ENCODE measurements around the gene SPRED2. TPM values are rescaled to one million over a fixed set of nuclear protein-coding genes. Genes with fewer than 3 reads are reported as not detected.
A peak's percentile ranks its signal among the peaks of the same experiment; 100 is the strongest.

SPRED2 gene
- total and polyA plus RNA-seq, 10 donors = 3.5 to 26.4 (median 13.8) TPM

- H3K27ac ChIP-seq = no peak overlapping the region
- TF ChIP-seq CTCF (IDR thresholded peaks at IDR 0.05 in 8 of 11, conservative IDR thresholded peaks at IDR 0.05 in 3 of 11) (no peak), POLR2A (IDR thresholded peaks at IDR 0.05) (no peak), POLR2AphosphoS5 (IDR thresholded peaks at IDR 0.05) (no peak)
- no peaks in the 10 kb centered on the region for H3K27me3 ChIP-seq (replicated peaks in 1 of 7)
- no peaks in the 10 kb centered on the region for H3K9me3 ChIP-seq
- no peak for DNase-seq
- WGBS, 5 donors = 85 to 100% (median 94%) methylated on average over 1 of the region's 1 CpG
- intact Hi-C loops (cut with DNase I; ENCODE audit: low total_unique reads) = no loop called here
- H3K4me3 ChIP-seq = no peak overlapping the region
- no peaks in the 10 kb centered on the region for H3K36me3 ChIP-seq
- peaks cover 0 to 57% (median 24%) of the 10 kb centered on the region in 6 donors for H3K4me1 ChIP-seq
Measured at GRCh38 chr2:65368468-65368867, 63.9 kb downstream of the SPRED2 start.

GRCh38 chr2:65367524-65367923 lies 64.9 kb downstream of the SPRED2 start:
- no peak for TF ChIP-seq POLR2A (IDR thresholded peaks at IDR 0.05)
- no peak for TF ChIP-seq POLR2AphosphoS5 (IDR thresholded peaks at IDR 0.05)
- TF ChIP-seq CTCF (IDR thresholded peaks at IDR 0.05 in 8 of 11, conservative IDR thresholded peaks at IDR 0.05 in 3 of 11) = no peak
- H3K27ac ChIP-seq = no peak overlapping the region
- H3K4me3 ChIP-seq = no peak overlapping the region
- no peaks in the 10 kb centered on the region for H3K9me3 ChIP-seq
- peaks cover 0 to 57% (median 24%) of the 10 kb centered on the region in 6 donors for H3K4me1 ChIP-seq
- H3K36me3 ChIP-seq = no peaks in the 10 kb centered on the region
- no peaks in the 10 kb centered on the region for H3K27me3 ChIP-seq (replicated peaks in 1 of 7)
- DNase-seq = no peak
- WGBS, 5 donors = 45 to 61% (median 58%) methylated on average over 4 of the region's 4 CpGs
- intact Hi-C loops (cut with DNase I; ENCODE audit: low total_unique reads) = no loop called here

GRCh38 chr2:65366595-65367125 lies 65.7 kb downstream of the SPRED2 start:
- no peak for DNase-seq
- Histone ChIP-seq H3K4me3 (no peak overlapping the region), H3K27me3 (replicated peaks in 1 of 7) (no peaks in the 10 kb centered on the region), H3K27ac (peak overlapping the region in 3 of 8 donors; percentile 3 to 18 (median 8)), H3K36me3 (no peaks in the 10 kb centered on the region), H3K4me1 (peaks cover 0 to 56% (median 24%) of the 10 kb centered on the region in 6 donors), H3K9me3 (no peaks in the 10 kb centered on the region)
- no peak for TF ChIP-seq CTCF (IDR thresholded peaks at IDR 0.05 in 8 of 11, conservative IDR thresholded peaks at IDR 0.05 in 3 of 11)
- TF ChIP-seq POLR2AphosphoS5 (IDR thresholded peaks at IDR 0.05) = peak in 1 of 3 donors; percentile 31
- 29 to 49% (median 33%) methylated on average over 10 of the region's 10 CpGs for WGBS, 5 donors
- intact Hi-C loops (cut with DNase I; ENCODE audit: low total_unique reads) = no loop called here

- TF ChIP-seq POLR2A (IDR thresholded peaks at IDR 0.05) (no peak), POLR2AphosphoS5 (IDR thresholded peaks at IDR 0.05) (no peak), CTCF (IDR thresholded peaks at IDR 0.05 in 8 of 11, conservative IDR thresholded peaks at IDR 0.05 in 3 of 11) (no peak)
- Histone ChIP-seq H3K36me3 (no peaks in the 10 kb centered on the region), H3K27ac (no peak overlapping the region), H3K4me1 (peaks cover 0 to 48% (median 16%) of the 10 kb centered on the region in 6 donors), H3K27me3 (replicated peaks in 1 of 7) (no peaks in the 10 kb centered on the region), H3K4me3 (no peak overlapping the region), H3K9me3 (no peaks in the 10 kb centered on the region)
- 60 to 74% (median 67%) methylated on average over 2 of the region's 2 CpGs for WGBS, 5 donors
- no peak for DNase-seq
- intact Hi-C loops (cut with DNase I; ENCODE audit: low total_unique reads) = no loop called here
Measured at GRCh38 chr2:65364986-65365733, 67.2 kb downstream of the SPRED2 start.

Measured in spleen (tissue), 11 donors.